Measurements from ENCODE around the gene FIS1.

The FIS1 gene

GRCh38 chr7:101195884-101196283, 49.0 kb downstream of the FIS1 start:
- H3K27me3 ChIP-seq (ENCODE audit: control insufficient read depth, insufficient read depth, low read length): no peaks in the 10 kb centered on the region
- no peak for DNase-seq (ENCODE audit: low read depth, low spot score)
- H3K9me3 ChIP-seq (ENCODE audit: control insufficient read depth, insufficient read depth, low read length): no peaks in the 10 kb centered on the region
- no peak overlapping the region for H3K4me3 ChIP-seq (ENCODE audit: low read length)
- peaks cover 4% of the 10 kb centered on the region; the same call in 1 of the 2 replicates for H3K4me1 ChIP-seq (ENCODE audit: control insufficient read depth, insufficient read depth, low read length)
- no CpG with 5 or more reads among the region's 17 CpGs for WGBS (ENCODE audit: insufficient coverage, insufficient read length)
- no peaks in the 10 kb centered on the region for H3K36me3 ChIP-seq (ENCODE audit: control insufficient read depth, insufficient read depth, low read length)
- no peak overlapping the region for H3K27ac ChIP-seq (ENCODE audit: low read length)

Data from iPS DF 6.9 (cell line).